ENCODE results near the gene TBC1D17.

Gene TBC1D17

GRCh38 chr19:49880162-49880869 is 2.8 kb downstream of the TBC1D17 start:
- H3K9me3 ChIP-seq (ENCODE audit: insufficient read depth, low read depth, low read length), result no peaks in the 10 kb centered on the region
- H3K27me3 ChIP-seq (ENCODE audit: insufficient read depth, low read length, poor library complexity, severe bottlenecking), result no peaks in the 10 kb centered on the region
- H2AFZ ChIP-seq (ENCODE audit: low read length), result no peak overlapping the region
- H3K4me2 ChIP-seq (ENCODE audit: low read depth, low read length, poor library complexity, severe bottlenecking), result no peak overlapping the region
- no peaks in the 10 kb centered on the region for H3K9me2 ChIP-seq (replicated peaks; ENCODE audit: low read depth, low read length)
- no peak overlapping the region for H3K4me3 ChIP-seq (ENCODE audit: low read length, poor library complexity, severe bottlenecking)
- peaks cover 17% of the 10 kb centered on the region; the same call in 1 of the 2 replicates for H3K36me3 ChIP-seq (ENCODE audit: insufficient read depth, low read length)
- H3F3A ChIP-seq (ENCODE audit: low read depth), result no peaks in the 10 kb centered on the region
- peaks cover 21% of the 10 kb centered on the region for H3K4me1 ChIP-seq (ENCODE audit: insufficient read depth, low read length, poor library complexity, severe bottlenecking)
- peaks cover 11% of the 10 kb centered on the region for H4K20me1 ChIP-seq (ENCODE audit: insufficient read depth, low read length, poor library complexity, severe bottlenecking)
- TF ChIP-seq EZH2phosphoT487 (IDR thresholded peaks at IDR 0.05; ENCODE audit: borderline replicate concordance) (no peak), CTCF (conservative IDR thresholded peaks at IDR 0.05; ENCODE audit: low read length) (no peak)
- H3K9ac ChIP-seq (ENCODE audit: low read depth, low read length, poor library complexity, severe bottlenecking), result no peak overlapping the region
- peaks cover 23% of the 10 kb centered on the region for H3K79me2 ChIP-seq (ENCODE audit: insufficient read depth, low read length)

- no peak overlapping the region for H3K9ac ChIP-seq (ENCODE audit: low read depth, low read length, poor library complexity, severe bottlenecking)
- H3K36me3 ChIP-seq (ENCODE audit: insufficient read depth, low read length), result peaks cover 17% of the 10 kb centered on the region; the same call in 1 of the 2 replicates
Observed at GRCh38 chr19:49881186-49881585, 3.7 kb downstream of the TBC1D17 start.

GRCh38 chr19:49881672-49882394 is 4.3 kb downstream of the TBC1D17 start:
- Histone ChIP-seq H3K4me1 (ENCODE audit: insufficient read depth, low read length, poor library complexity, severe bottlenecking) (peaks cover 14% of the 10 kb centered on the region), H3K36me3 (ENCODE audit: insufficient read depth, low read length) (peaks cover 17% of the 10 kb centered on the region; the same call in 1 of the 2 replicates), H3K9ac (ENCODE audit: low read depth, low read length, poor library complexity, severe bottlenecking) (no peak overlapping the region), H3K4me2 (ENCODE audit: low read depth, low read length, poor library complexity, severe bottlenecking) (no peak overlapping the region), H3K79me2 (ENCODE audit: insufficient read depth, low read length) (peaks cover 13% of the 10 kb centered on the region; the same call in 1 of the 2 replicates), H4K20me1 (ENCODE audit: insufficient read depth, low read length, poor library complexity, severe bottlenecking) (peaks cover 6% of the 10 kb centered on the region), H3K4me3 (ENCODE audit: low read length, poor library complexity, severe bottlenecking) (no peak overlapping the region), H3K27me3 (ENCODE audit: insufficient read depth, low read length, poor library complexity, severe bottlenecking) (no peaks in the 10 kb centered on the region), H3K9me2 (replicated peaks; ENCODE audit: low read depth, low read length) (no peaks in the 10 kb centered on the region), H3K9me3 (ENCODE audit: insufficient read depth, low read depth, low read length) (no peaks in the 10 kb centered on the region), H2AFZ (ENCODE audit: low read length) (no peak overlapping the region), H3F3A (ENCODE audit: low read depth) (no peaks in the 10 kb centered on the region)
- TF ChIP-seq CTCF (conservative IDR thresholded peaks at IDR 0.05; ENCODE audit: low read length) (no peak), EZH2phosphoT487 (IDR thresholded peaks at IDR 0.05; ENCODE audit: borderline replicate concordance) (no peak)

More at GRCh38 chr19:49881186-49881585, 3.7 kb downstream of the TBC1D17 start:
- no peaks in the 10 kb centered on the region for H3K9me3 ChIP-seq (ENCODE audit: insufficient read depth, low read depth, low read length)
- no peaks in the 10 kb centered on the region for H3F3A ChIP-seq (ENCODE audit: low read depth)
- peaks cover 6% of the 10 kb centered on the region for H4K20me1 ChIP-seq (ENCODE audit: insufficient read depth, low read length, poor library complexity, severe bottlenecking)
- H3K4me1 ChIP-seq (ENCODE audit: insufficient read depth, low read length, poor library complexity, severe bottlenecking), result peaks cover 14% of the 10 kb centered on the region
- peaks cover 14% of the 10 kb centered on the region; the same call in 1 of the 2 replicates for H3K79me2 ChIP-seq (ENCODE audit: insufficient read depth, low read length)
- H3K27me3 ChIP-seq (ENCODE audit: insufficient read depth, low read length, poor library complexity, severe bottlenecking), result no peaks in the 10 kb centered on the region
- no peak overlapping the region for H2AFZ ChIP-seq (ENCODE audit: low read length)
- no peak overlapping the region for H3K4me3 ChIP-seq (ENCODE audit: low read length, poor library complexity, severe bottlenecking)
- no peak overlapping the region for H3K4me2 ChIP-seq (ENCODE audit: low read depth, low read length, poor library complexity, severe bottlenecking)
- no peaks in the 10 kb centered on the region for H3K9me2 ChIP-seq (replicated peaks; ENCODE audit: low read depth, low read length)
- TF ChIP-seq EZH2phosphoT487 (IDR thresholded peaks at IDR 0.05; ENCODE audit: borderline replicate concordance) (no peak), CTCF (conservative IDR thresholded peaks at IDR 0.05; ENCODE audit: low read length) (no peak)

Measured in Loucy (cell line).